SK-N-SH (cell line): Measurements from ENCODE around the gene ANO2.

Source experiments
- EP300 ChIP-seq, 2 experiments: IDR thresholded peaks; 2 replicates each; pipeline versions ENCODE4 v1.4.0 to v1.6.1; 2012; ENCODE audit warnings: borderline replicate concordance in 1 of 2, low read depth in 1 of 2, low read length in 1 of 2
- EZH2phosphoT487 ChIP-seq: fragments of 200-600 bp; sonication (generic); IDR thresholded peaks from 2 replicates; pipeline ENCODE4 v1.6.1; 2017; ENCODE audit warnings: low read depth, mixed run types, mild to moderate bottlenecking, antibody characterized with exemption, moderate library complexity, borderline replicate concordance
- FOSL2 ChIP-seq: IDR thresholded peaks from 2 replicates; pipeline ENCODE4 v1.4.0; 2012; ENCODE audit warnings: low read depth, mild to moderate bottlenecking, moderate library complexity, borderline replicate concordance
- GABPA ChIP-seq: IDR thresholded peaks from 2 replicates; pipeline ENCODE4 v1.4.0; 2012; ENCODE audit warnings: low read depth, mild to moderate bottlenecking
- GATA2 ChIP-seq: sonication (generic); formaldehyde crosslinking; IDR thresholded peaks from 2 replicates; pipeline ENCODE4 v1.5.0; 2020; ENCODE audit warnings: mild to moderate bottlenecking, missing genetic modification reagents
- POLR2AphosphoS5 ChIP-seq: IDR thresholded peaks from 2 replicates; pipeline ENCODE4 v1.6.1; 2012; ENCODE audit warnings: low read depth, low read length
- TEAD4 ChIP-seq: IDR thresholded peaks from 2 replicates; pipeline ENCODE4 v1.4.0; 2012; ENCODE audit warnings: mild to moderate bottlenecking, borderline replicate concordance; ENCODE audit not compliant: insufficient read depth
- TF ChIP-seq, protein P1 (sequence below): fragments of 200-600 bp; sonication (generic); IDR thresholded peaks from 2 replicates; pipeline ENCODE4 v1.6.1; 2017; ENCODE audit warnings: antibody characterized with exemption, mild to moderate bottlenecking, moderate library complexity
- TF ChIP-seq, protein P2 (sequence below): IDR thresholded peaks from 2 replicates; pipeline ENCODE4 v1.6.1; 2012; ENCODE audit warnings: mild to moderate bottlenecking, low read depth, low read length, moderate library complexity
- TF ChIP-seq, protein P3 (sequence below): IDR thresholded peaks from 2 replicates; pipeline ENCODE4; 2012

DNA sequence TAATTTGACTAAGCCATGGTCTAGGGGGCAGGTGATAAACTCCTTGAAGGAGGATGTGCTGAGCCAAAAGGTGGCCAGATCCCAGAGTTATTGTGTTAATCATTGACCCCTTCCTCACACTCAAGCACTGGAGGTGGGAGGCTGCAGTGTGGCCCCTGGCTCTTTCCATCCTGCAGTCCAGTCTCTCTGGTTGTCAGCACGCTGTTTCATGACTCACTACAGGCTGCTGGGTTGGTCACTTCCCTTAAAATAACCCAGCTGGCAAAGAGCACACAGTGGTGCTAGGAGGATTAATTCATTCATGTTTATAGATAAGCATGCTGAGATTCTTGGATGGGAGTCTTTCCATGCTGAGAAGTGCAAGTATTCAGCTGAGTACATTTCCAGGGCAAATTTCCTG is 228.9 kb downstream of the ANO2 start:
- no peak for TF ChIP-seq EP300 (IDR thresholded peaks at IDR 0.05; ENCODE audit: borderline replicate concordance in 1 of 2, low read depth in 1 of 2, low read length in 1 of 2)
- TF ChIP-seq GATA2 (CRISPR knock-in tag) = no peak
- TF ChIP-seq, protein P1, sequence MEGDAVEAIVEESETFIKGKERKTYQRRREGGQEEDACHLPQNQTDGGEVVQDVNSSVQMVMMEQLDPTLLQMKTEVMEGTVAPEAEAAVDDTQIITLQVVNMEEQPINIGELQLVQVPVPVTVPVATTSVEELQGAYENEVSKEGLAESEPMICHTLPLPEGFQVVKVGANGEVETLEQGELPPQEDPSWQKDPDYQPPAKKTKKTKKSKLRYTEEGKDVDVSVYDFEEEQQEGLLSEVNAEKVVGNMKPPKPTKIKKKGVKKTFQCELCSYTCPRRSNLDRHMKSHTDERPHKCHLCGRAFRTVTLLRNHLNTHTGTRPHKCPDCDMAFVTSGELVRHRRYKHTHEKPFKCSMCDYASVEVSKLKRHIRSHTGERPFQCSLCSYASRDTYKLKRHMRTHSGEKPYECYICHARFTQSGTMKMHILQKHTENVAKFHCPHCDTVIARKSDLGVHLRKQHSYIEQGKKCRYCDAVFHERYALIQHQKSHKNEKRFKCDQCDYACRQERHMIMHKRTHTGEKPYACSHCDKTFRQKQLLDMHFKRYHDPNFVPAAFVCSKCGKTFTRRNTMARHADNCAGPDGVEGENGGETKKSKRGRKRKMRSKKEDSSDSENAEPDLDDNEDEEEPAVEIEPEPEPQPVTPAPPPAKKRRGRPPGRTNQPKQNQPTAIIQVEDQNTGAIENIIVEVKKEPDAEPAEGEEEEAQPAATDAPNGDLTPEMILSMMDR = no peak
- no peak for TF ChIP-seq EZH2phosphoT487
- TF ChIP-seq, protein P2, sequence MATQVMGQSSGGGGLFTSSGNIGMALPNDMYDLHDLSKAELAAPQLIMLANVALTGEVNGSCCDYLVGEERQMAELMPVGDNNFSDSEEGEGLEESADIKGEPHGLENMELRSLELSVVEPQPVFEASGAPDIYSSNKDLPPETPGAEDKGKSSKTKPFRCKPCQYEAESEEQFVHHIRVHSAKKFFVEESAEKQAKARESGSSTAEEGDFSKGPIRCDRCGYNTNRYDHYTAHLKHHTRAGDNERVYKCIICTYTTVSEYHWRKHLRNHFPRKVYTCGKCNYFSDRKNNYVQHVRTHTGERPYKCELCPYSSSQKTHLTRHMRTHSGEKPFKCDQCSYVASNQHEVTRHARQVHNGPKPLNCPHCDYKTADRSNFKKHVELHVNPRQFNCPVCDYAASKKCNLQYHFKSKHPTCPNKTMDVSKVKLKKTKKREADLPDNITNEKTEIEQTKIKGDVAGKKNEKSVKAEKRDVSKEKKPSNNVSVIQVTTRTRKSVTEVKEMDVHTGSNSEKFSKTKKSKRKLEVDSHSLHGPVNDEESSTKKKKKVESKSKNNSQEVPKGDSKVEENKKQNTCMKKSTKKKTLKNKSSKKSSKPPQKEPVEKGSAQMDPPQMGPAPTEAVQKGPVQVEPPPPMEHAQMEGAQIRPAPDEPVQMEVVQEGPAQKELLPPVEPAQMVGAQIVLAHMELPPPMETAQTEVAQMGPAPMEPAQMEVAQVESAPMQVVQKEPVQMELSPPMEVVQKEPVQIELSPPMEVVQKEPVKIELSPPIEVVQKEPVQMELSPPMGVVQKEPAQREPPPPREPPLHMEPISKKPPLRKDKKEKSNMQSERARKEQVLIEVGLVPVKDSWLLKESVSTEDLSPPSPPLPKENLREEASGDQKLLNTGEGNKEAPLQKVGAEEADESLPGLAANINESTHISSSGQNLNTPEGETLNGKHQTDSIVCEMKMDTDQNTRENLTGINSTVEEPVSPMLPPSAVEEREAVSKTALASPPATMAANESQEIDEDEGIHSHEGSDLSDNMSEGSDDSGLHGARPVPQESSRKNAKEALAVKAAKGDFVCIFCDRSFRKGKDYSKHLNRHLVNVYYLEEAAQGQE = no peak
- TF ChIP-seq GABPA = no peak
- TF ChIP-seq FOSL2 = no peak
- TF ChIP-seq POLR2AphosphoS5 = no peak
- TF ChIP-seq, protein P3, sequence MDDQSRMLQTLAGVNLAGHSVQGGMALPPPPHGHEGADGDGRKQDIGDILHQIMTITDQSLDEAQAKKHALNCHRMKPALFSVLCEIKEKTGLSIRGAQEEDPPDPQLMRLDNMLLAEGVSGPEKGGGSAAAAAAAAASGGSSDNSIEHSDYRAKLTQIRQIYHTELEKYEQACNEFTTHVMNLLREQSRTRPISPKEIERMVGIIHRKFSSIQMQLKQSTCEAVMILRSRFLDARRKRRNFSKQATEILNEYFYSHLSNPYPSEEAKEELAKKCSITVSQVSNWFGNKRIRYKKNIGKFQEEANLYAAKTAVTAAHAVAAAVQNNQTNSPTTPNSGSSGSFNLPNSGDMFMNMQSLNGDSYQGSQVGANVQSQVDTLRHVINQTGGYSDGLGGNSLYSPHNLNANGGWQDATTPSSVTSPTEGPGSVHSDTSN = no peak
- TF ChIP-seq TEAD4 = no peak
